ENCODE data around the gene EFL1.

GRCh38 chr15:82095803-82096202 is 166.7 kb downstream of the EFL1 start:
- no peak for TF ChIP-seq ARID4B (CRISPR knock-in tag; IDR thresholded peaks at IDR 0.05)
- no peak for TF ChIP-seq CTCF (IDR thresholded peaks at IDR 0.05 in 2 of 3, conservative IDR thresholded peaks at IDR 0.05 in 1 of 3; ENCODE audit: insufficient read depth in 2 of 3, low read depth in 1 of 3, low read length in 3 of 3)
- no peak for TF ChIP-seq POLR2A (conservative IDR thresholded peaks at IDR 0.05)
- TF ChIP-seq, protein P1, sequence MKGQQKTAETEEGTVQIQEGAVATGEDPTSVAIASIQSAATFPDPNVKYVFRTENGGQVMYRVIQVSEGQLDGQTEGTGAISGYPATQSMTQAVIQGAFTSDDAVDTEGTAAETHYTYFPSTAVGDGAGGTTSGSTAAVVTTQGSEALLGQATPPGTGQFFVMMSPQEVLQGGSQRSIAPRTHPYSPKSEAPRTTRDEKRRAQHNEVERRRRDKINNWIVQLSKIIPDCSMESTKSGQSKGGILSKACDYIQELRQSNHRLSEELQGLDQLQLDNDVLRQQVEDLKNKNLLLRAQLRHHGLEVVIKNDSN (CRISPR knock-in tag; IDR thresholded peaks at IDR 0.05) = no peak
- TF ChIP-seq KDM2B (CRISPR knock-in tag; IDR thresholded peaks at IDR 0.05) = no peak
- no peak for TF ChIP-seq E2F5 (CRISPR knock-in tag; IDR thresholded peaks at IDR 0.05)
- no peak for TF ChIP-seq ZNF146 (CRISPR knock-in tag; IDR thresholded peaks at IDR 0.05; ENCODE audit: unreplicated experiment)

Measured in K562 (cell line).